ENCODE measurements around the gene TTLL10.
A peak's percentile ranks its signal among the peaks of the same experiment; 100 is the strongest.
"Not testable (repeated sequence)": the region's sequence is repeated elsewhere in the genome, so short reads cannot be mapped to it uniquely, and the experiment has no call there.

Gene TTLL10

DNA sequence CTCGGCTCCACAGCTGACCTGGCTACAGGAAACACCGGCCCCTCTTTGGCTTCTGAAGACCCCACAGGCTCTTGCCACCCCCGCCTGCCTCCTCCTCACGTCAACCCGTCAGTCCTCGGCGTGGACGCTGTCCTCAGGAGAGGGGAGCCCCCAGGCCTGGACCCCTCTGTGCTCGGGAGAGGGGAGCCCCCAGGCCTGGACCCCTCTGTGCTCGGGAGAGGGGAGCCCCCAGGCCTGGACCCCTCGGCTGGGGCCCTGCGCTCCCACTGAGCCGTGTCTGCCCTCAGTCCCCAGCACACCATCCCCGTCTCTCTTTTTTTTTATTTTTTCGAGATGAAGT lies 31.8 kb upstream of the TTLL10 start:
- no peak for DNase-seq (ENCODE audit: low read depth)

DNA sequence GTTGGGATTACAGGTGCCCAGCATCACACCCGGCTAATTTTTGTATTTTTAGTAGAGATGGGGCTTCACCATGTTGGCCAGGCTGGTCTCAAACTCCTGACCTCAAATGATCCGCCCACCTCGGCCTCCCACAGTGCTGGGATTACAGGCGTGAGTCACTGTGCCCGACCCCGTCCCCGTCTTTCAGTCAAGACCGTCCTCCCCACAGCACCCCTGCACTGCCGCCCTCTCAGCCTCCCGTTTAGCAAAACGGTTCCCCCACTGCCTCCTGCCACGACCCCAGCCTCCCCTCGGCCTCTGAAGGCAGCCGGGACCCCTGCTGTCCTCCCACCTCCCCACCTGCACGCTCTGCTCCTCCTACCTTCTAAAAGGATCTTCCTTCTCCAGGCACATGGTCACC lies 31.3 kb upstream of the TTLL10 start:
- DNase-seq (ENCODE audit: low read depth) = not testable (repeated sequence)

GRCh38 chr1:1142844-1143243 lies 30.8 kb upstream of the TTLL10 start:
- no peak for DNase-seq (ENCODE audit: low read depth)

DNA sequence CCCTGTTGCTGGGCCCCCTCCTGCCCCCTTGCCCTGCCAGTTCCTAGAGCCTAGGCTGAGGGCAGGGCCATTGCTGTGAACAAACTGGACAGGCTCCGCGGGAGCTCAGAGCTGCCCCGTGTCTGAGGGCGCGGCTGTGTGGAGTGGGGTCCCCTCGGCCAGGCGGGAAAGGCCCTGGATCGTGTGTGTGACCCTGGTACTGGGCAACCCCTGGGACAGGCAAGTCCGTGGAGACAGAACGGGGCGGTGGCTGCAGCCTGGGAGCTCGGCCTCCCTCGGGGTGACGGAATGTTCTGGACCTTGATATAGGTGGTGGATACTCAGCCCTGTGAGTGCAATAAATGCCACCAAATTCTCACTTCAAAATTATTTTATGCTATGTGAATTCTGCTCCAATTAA lies 30.0 kb upstream of the TTLL10 start:
- no peak for DNase-seq (ENCODE audit: low read depth)

DNA sequence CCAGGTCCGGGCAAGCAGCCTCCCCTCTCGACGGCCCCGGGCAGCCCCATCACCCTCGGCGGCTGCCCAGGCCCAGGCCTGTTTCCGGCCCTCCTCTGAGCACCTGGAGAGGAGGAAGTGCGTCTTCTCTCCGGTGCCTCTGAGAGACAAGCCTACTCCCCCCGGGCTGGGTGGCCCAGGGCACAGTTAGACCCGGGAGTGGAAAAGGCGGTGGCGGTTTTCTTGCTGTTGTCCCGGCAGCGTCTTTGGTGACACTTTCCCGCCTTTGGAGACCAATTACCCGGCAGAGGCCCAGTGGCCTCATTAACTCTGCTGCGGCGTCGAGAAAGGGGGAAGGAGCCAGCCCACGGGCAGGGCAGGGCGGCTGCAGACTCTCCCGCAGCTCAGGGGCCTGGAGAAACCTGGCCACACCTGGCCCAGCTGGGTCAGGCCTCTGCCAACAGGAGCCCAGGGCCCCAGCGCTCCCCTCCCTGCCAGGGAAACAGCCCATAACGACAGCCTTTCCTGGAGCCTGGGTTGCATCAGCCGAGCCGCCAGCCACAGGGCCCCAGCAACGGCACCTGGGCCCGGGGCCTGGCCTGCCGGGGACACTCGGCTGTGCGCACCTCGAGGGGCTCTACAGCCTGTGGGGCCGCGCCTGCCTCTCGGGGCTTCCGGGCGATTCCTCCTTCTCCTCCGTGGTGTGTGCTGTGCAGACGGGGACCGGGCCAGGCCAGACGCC lies 29.4 kb upstream of the TTLL10 start:
- no peak for DNase-seq (ENCODE audit: low read depth)

GRCh38 chr1:1144843-1145546 lies 28.7 kb upstream of the TTLL10 start:
- no peak for DNase-seq (ENCODE audit: low read depth)

DNA sequence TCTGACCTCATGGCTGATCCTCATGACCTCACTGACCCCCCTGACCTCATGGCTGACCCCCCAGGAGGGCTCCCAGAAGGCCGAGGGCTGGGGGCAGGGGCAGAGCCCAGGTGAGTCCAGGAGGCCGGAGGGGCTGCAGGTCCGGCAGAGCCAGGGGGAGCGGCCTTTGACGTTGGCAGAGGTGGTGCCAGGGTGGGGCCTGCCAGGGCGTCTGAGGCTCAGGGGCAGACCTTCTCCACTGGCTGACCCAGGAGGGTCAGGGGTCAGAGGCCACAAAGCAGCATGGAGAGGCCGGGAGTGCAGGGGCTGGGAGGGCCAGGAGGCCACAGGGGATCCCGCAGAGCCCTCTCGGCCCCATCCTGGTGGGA lies 28.1 kb upstream of the TTLL10 start:
- DNase-seq (ENCODE audit: low read depth) = no peak

DNA sequence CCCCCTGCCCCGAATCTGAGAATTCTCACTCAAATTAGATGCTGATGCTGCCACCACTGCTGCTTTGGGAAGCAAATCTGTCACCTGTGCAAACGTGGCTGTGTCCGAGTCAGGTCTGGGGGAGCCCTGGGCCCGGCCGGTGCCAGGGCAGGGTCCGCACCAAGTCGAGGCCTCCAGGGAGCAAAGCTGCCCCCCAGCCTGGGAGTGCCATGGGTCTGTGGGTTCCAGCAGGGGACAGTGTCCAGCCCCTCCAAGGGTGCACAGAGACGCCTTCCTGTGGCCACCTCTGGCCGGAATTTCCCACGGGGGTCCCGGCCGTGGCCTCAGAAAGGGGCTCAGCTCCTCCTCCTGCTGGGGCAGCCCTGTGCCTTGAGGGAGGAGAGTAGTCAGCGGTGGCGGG lies 27.7 kb upstream of the TTLL10 start:
- no peak for DNase-seq (ENCODE audit: low read depth)

DNA sequence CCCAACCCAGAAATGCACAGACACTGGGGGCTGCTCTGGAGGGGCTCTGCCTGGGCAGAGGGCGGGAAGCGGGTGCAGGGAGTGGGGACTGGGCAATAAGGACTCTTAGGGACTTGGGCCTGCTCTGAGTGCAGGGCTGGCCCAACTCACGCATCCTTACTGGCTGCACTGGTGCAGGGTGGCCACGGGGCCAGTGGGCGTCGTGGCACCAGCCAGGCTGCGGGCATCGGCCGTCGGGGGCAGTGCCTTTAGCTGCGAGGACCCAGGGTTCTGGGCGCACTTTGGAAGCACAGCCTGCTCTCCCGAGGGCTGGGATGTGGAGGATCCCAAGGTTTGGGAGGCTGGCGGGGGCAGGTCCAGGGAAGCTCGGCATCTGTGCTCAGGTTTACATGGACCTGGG lies 27.1 kb upstream of the TTLL10 start:
- DNase-seq (ENCODE audit: low read depth) = no peak

GRCh38 chr1:1148061-1148460 lies 25.6 kb upstream of the TTLL10 start:
- DNase-seq (ENCODE audit: low read depth) = no peak

DNA sequence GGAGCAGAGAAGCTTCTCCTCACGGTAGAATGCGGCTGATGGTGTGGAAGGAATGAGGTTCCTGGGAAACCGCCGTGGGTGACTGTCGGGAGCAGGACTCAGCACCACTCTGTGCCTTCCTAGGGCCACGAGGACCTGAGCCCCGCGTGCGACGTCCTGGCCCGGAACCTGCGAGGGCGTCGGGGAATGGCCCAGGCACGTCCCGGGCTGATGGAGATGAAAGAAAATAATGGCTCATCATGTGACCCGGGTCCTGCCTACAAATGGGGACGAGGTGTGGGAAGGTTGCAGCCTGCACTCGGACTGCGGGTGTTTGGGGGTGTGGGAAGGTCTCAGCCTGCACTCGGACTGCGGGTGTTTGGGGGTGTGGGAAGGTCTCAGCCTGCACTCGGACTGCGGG lies 25.1 kb upstream of the TTLL10 start:
- no peak for DNase-seq (ENCODE audit: low read depth)

DNA sequence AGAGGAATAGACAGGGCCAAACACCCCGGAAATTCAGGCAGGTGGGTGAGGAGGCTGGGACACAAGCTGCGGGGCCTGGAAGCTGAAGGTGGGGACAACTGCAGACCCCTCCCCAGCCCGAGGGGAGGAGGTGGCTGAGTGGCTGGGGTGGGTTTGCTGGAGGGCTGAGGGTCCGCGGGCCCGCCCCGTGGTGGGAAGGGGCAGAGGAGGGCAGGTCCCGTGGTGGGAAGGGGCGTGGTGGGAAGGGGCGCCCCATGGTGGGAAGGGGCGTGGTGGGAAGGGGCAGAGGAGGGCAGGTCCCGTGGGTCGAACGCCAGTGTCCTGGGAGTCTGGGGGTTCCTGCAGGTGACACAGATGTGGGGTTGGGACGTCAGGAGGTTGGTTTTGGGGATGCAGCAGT lies 24.3 kb upstream of the TTLL10 start:
- no peak for DNase-seq (ENCODE audit: low read depth)

DNA sequence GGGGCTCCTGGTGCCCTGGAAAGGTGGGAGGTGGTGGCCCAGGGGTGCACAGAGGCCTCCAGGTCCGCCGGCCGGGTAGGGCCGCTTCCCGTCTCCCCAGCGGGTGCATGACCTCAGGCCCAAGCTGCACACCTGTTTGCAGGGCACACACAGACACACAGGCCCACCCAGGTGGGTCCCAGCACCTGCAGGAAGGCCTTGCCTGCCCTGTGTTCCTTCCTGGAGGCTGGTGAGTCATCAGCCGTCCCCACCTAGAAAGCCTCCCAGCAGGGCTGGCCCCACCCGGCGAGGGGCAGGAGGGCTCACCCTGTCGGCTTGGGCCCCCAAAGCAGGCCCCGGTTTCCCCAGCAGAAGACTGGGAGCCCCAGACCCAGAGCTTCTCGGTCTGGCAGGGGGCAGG lies 23.6 kb upstream of the TTLL10 start:
- DNase-seq (ENCODE audit: low read depth) = no peak

DNA sequence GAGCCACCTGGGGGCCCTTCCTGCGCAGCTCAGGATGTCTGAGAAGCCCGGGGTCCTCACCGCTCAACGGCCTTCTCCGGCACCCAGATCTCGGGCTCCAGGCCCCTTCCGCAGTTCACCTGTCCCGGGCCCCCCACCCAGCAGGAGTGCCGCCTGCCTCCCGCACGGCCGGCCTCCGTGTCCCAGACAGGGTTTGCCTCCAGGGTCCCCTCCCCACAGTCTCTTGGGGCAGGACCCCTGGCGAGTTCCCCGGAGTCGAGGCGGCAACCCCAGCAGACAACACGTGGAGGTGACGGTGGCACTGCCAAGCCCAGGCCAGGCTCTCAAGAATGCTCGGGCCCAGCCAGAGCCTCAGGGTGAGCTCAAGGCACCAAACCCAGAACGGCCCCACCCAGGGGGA lies 22.4 kb upstream of the TTLL10 start:
- no peak for DNase-seq (ENCODE audit: low read depth)

- DNase-seq (ENCODE audit: low read depth) = not testable (repeated sequence)
These were observed 21.2 kb upstream of the TTLL10 start for GRCh38 chr1:1152431-1152830.

- DNase-seq (ENCODE audit: low read depth) = not testable (repeated sequence)
These were observed 20.5 kb upstream of the TTLL10 start for GRCh38 chr1:1153215-1153614.

- DNase-seq (ENCODE audit: low read depth) = no peak
These were observed 19.8 kb upstream of the TTLL10 start for GRCh38 chr1:1153874-1154273.

DNA sequence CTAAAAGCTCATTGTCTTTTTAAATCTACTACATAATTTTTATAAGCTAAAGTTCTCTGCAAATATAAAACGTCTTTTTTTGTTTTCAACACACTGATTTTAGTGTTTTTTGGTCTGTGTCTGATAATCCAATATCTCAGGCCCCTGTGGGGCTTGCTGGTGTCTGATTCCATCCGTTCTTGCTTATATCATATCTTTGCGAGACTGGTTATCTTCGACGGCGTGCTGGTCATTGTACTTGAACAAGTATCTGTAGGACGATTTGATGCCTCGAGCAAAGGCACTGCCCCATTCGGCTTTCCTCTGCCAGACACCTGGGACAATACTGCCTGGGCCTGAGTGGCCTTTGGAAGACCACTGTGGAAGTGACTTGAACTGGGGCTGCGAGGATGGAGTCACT lies 18.4 kb upstream of the TTLL10 start:
- DNase-seq (ENCODE audit: low read depth) = no peak

GRCh38 chr1:1156140-1157032 lies 17.3 kb upstream of the TTLL10 start:
- no peak for DNase-seq (ENCODE audit: low read depth)

GRCh38 chr1:1157033-1157365 lies 16.7 kb upstream of the TTLL10 start:
- DNase-seq (ENCODE audit: low read depth) = no peak

DNA sequence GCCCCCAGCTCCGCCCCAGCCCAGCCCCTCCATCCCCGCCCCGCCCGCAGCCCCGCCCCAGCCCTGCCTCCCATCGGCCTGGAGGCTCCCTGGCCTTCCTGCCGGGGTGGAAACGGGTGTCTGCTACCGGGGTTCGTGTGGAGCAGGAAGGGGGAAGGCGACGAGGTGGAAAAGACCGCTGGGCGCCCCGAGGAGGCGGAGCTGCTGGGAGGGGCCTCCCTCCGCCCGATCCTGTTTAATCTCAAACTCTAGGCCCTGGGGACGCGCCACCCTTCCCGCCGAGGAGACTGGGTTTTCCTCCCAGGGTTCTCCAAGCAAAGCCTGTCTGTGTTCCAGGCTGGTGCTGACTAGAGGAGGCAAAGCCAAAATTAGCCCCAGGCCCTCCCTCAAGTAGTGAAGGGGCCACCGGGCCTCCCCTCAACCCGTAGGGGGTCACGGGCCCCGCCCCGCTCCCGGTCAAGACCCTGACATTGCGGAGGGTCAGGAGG lies 16.2 kb upstream of the TTLL10 start:
- peak; percentile 33 for DNase-seq (ENCODE audit: low read depth)

- DNase-seq (ENCODE audit: low read depth) = no peak
These were observed 15.6 kb upstream of the TTLL10 start for GRCh38 chr1:1157914-1158710.
